Astrocyte (in vitro differentiated cells and primary cell): ENCODE measurements around the gene FGF2. TPM values are rescaled to one million over a fixed set of nuclear protein-coding genes. Genes with fewer than 3 reads are reported as not detected.
"Not testable (repeated sequence)": the region's sequence is repeated elsewhere in the genome, so short reads cannot be mapped to it uniquely, and the experiment has no call there.

Experiments
- DNase-seq: peaks from one replicate; pipeline ENCODE4 v3.0.0-alpha.2; 2010; ENCODE audit warnings: low read depth
- FAIRE-seq: peaks from 2 replicates; lab custom pipeline; 2011; peaks lifted over from hg19 to GRCh38; lab: Jason Lieb, UNC
- H2AFZ ChIP-seq: 2 replicates; pipeline ENCODE4 v1.6.0; 2012; ENCODE audit warnings: low read depth, low read length, inconsistent platforms
- H3K27ac ChIP-seq: 2 replicates; pipeline ENCODE4 v1.5.1; 2011; ENCODE audit warnings: low read depth, low read length, inconsistent platforms
- H3K27me3 ChIP-seq: 2 replicates; pipeline ENCODE4 v1.6.0; 2011; ENCODE audit warnings: low read length, inconsistent platforms; ENCODE audit not compliant: insufficient read depth
- H3K36me3 ChIP-seq: 2 replicates; pipeline ENCODE4 v1.5.1; 2011; ENCODE audit warnings: low read length, inconsistent platforms; ENCODE audit not compliant: insufficient read depth
- H3K4me1 ChIP-seq: 2 replicates; pipeline ENCODE4 v1.5.1; 2011; ENCODE audit warnings: low read length, inconsistent platforms; ENCODE audit not compliant: insufficient read depth
- H3K4me2 ChIP-seq: 2 replicates; pipeline ENCODE4 v1.6.0; 2012; ENCODE audit warnings: low read length, inconsistent platforms
- H3K4me3 ChIP-seq: 2 replicates; pipeline ENCODE4 v1.5.1; 2011; ENCODE audit warnings: low read depth, mild to moderate bottlenecking, low read length, inconsistent platforms; ENCODE audit not compliant: insufficient read depth
- H3K79me2 ChIP-seq: 2 replicates; pipeline ENCODE4 v1.6.0; 2012; ENCODE audit warnings: mild to moderate bottlenecking, low read length, inconsistent platforms; ENCODE audit not compliant: insufficient read depth
- H3K9ac ChIP-seq: 2 replicates; pipeline ENCODE4 v1.6.0; 2012; ENCODE audit warnings: mild to moderate bottlenecking, low read length, inconsistent platforms
- H3K9me3 ChIP-seq: 2 replicates; pipeline ENCODE4 v1.5.1; 2012; ENCODE audit warnings: low read depth, mild to moderate bottlenecking, low read length, inconsistent platforms; ENCODE audit not compliant: insufficient read depth
- H4K20me1 ChIP-seq: 2 replicates; pipeline ENCODE4 v1.6.0; 2012; ENCODE audit warnings: low read length, inconsistent platforms; ENCODE audit not compliant: insufficient read depth
- H3K27ac Mint-ChIP-seq: one replicate; pipeline ENCODE4 v1.8.0; 2021; ENCODE audit warnings: mild to moderate bottlenecking, mixed read lengths; ENCODE audit not compliant: unreplicated experiment
- H3K27me3 Mint-ChIP-seq: one replicate; pipeline ENCODE4 v1.8.0; 2021; ENCODE audit warnings: low read depth, mixed read lengths; ENCODE audit not compliant: unreplicated experiment
- H3K36me3 Mint-ChIP-seq: one replicate; pipeline ENCODE4 v1.8.0; 2021; ENCODE audit warnings: low read depth, mixed read lengths; ENCODE audit not compliant: unreplicated experiment
- H3K4me1 Mint-ChIP-seq: one replicate; pipeline ENCODE4 v1.8.0; 2021; ENCODE audit warnings: low read depth, mixed read lengths; ENCODE audit not compliant: unreplicated experiment
- H3K4me3 Mint-ChIP-seq: one replicate; pipeline ENCODE4 v1.8.0; 2021; ENCODE audit warnings: mild to moderate bottlenecking, moderate library complexity, mixed read lengths; ENCODE audit not compliant: unreplicated experiment
- H3K9me3 Mint-ChIP-seq: one replicate; pipeline ENCODE4 v1.8.0; 2021; ENCODE audit warnings: mild to moderate bottlenecking, mixed read lengths; ENCODE audit not compliant: unreplicated experiment
- CTCF ChIP-seq: IDR thresholded peaks from 2 replicates; pipeline ENCODE4 v1.5.1; 2011; ENCODE audit warnings: low read depth, mild to moderate bottlenecking, inconsistent platforms, low read length, moderate library complexity; ENCODE audit not compliant: insufficient read depth
- EZH2 ChIP-seq: IDR thresholded peaks from 2 replicates; pipeline ENCODE4 v1.6.1; 2012; ENCODE audit warnings: mild to moderate bottlenecking, low read length, inconsistent platforms; ENCODE audit not compliant: insufficient read depth
- total RNA-seq: library from RNA; stranded (reverse); gene quantifications from 2 replicates; pipeline ENCODE4 v1.2.1, GENCODE V29; 2021

The FGF2 gene
- total RNA-seq, 1 donor from 2014 or later, result 38.4 TPM

GRCh38 chr4:122861172-122861943 lies 34.7 kb downstream of the FGF2 start:
- Histone ChIP-seq H3K9ac (no peak overlapping the region), H3K4me2 (no peak overlapping the region), H2AFZ (no peak overlapping the region), H3K27me3 (no peaks in the 10 kb centered on the region), H3K4me1 (no peaks in the 10 kb centered on the region), H3K79me2 (peaks cover 85% of the 10 kb centered on the region), H3K27ac (no peak overlapping the region), H3K36me3 (no peaks in the 10 kb centered on the region), H4K20me1 (peaks cover 31% of the 10 kb centered on the region), H3K9me3 (no peaks in the 10 kb centered on the region), H3K4me3 (no peak overlapping the region)
- FAIRE-seq (no peak), DNase-seq (no peak)
- Mint-ChIP-seq H3K9me3 (no peaks in the 10 kb centered on the region), H3K4me3 (no peak overlapping the region), H3K27ac (no peak overlapping the region), H3K27me3 (no peaks in the 10 kb centered on the region), H3K36me3 (peaks cover 1% of the 10 kb centered on the region), H3K4me1 (peaks cover 8% of the 10 kb centered on the region)
- no peak for TF ChIP-seq EZH2
- TF ChIP-seq CTCF, result no peak

- Mint-ChIP-seq H3K9me3 (peaks cover 2% of the 10 kb centered on the region), H3K27me3 (no peaks in the 10 kb centered on the region), H3K36me3 (peaks cover 1% of the 10 kb centered on the region), H3K27ac (no peak overlapping the region), H3K4me1 (peaks cover 8% of the 10 kb centered on the region), H3K4me3 (no peak overlapping the region)
- Histone ChIP-seq H3K9me3 (no peaks in the 10 kb centered on the region), H3K79me2 (peaks cover 87% of the 10 kb centered on the region), H3K27me3 (no peaks in the 10 kb centered on the region), H3K9ac (no peak overlapping the region), H3K27ac (no peak overlapping the region), H2AFZ (no peak overlapping the region), H3K4me2 (no peak overlapping the region), H4K20me1 (peaks cover 40% of the 10 kb centered on the region), H3K4me3 (no peak overlapping the region), H3K4me1 (no peaks in the 10 kb centered on the region), H3K36me3 (no peaks in the 10 kb centered on the region)
- FAIRE-seq, result no peak
- DNase-seq, result no peak
- TF ChIP-seq CTCF, result no peak
- no peak for TF ChIP-seq EZH2
Measured at GRCh38 chr4:122863639-122864038, 37.0 kb downstream of the FGF2 start.

- Mint-ChIP-seq H3K27ac (no peak overlapping the region), H3K27me3 (no peaks in the 10 kb centered on the region), H3K4me3 (no peak overlapping the region), H3K36me3 (no peaks in the 10 kb centered on the region), H3K9me3 (peaks cover 2% of the 10 kb centered on the region), H3K4me1 (peaks cover 8% of the 10 kb centered on the region)
- Histone ChIP-seq H3K79me2 (peaks cover 76% of the 10 kb centered on the region), H4K20me1 (peaks cover 40% of the 10 kb centered on the region), H2AFZ (no peak overlapping the region), H3K27ac (no peak overlapping the region), H3K4me1 (no peaks in the 10 kb centered on the region), H3K4me3 (no peak overlapping the region), H3K36me3 (no peaks in the 10 kb centered on the region), H3K9me3 (no peaks in the 10 kb centered on the region), H3K9ac (no peak overlapping the region), H3K27me3 (no peaks in the 10 kb centered on the region), H3K4me2 (no peak overlapping the region)
- no peak for TF ChIP-seq EZH2
- TF ChIP-seq CTCF, result no peak
- FAIRE-seq, result no peak
- DNase-seq, result no peak
Measured at GRCh38 chr4:122865425-122865824, 38.8 kb downstream of the FGF2 start.

GRCh38 chr4:122868235-122868634 lies 41.6 kb downstream of the FGF2 start:
- Mint-ChIP-seq H3K4me1 (peaks cover 15% of the 10 kb centered on the region), H3K36me3 (peaks cover 16% of the 10 kb centered on the region), H3K9me3 (peaks cover 17% of the 10 kb centered on the region)
- H3K36me3 ChIP-seq, H3K4me3 Mint-ChIP-seq, H3K4me1 ChIP-seq, H2AFZ ChIP-seq, H3K27ac Mint-ChIP-seq, H3K27ac ChIP-seq, H3K9me3 ChIP-seq, H3K27me3 Mint-ChIP-seq, H3K4me3 ChIP-seq, H3K27me3 ChIP-seq, H3K9ac ChIP-seq, H3K4me2 ChIP-seq, FAIRE-seq, DNase-seq: not testable (repeated sequence)
- Histone ChIP-seq H3K79me2 (peaks cover 73% of the 10 kb centered on the region), H4K20me1 (peaks cover 22% of the 10 kb centered on the region)
